ENCODE results near the gene DNASE1L1. TPM values are rescaled to one million over a fixed set of nuclear protein-coding genes. Genes with fewer than 3 reads are reported as not detected.

DNASE1L1 gene
- total and polyA plus RNA-seq, 2 of the 13 experiments (the other 11 are each of a cell fraction or from before 2014, with no cell fraction given): 4.7 to 12.3 TPM

DNA sequence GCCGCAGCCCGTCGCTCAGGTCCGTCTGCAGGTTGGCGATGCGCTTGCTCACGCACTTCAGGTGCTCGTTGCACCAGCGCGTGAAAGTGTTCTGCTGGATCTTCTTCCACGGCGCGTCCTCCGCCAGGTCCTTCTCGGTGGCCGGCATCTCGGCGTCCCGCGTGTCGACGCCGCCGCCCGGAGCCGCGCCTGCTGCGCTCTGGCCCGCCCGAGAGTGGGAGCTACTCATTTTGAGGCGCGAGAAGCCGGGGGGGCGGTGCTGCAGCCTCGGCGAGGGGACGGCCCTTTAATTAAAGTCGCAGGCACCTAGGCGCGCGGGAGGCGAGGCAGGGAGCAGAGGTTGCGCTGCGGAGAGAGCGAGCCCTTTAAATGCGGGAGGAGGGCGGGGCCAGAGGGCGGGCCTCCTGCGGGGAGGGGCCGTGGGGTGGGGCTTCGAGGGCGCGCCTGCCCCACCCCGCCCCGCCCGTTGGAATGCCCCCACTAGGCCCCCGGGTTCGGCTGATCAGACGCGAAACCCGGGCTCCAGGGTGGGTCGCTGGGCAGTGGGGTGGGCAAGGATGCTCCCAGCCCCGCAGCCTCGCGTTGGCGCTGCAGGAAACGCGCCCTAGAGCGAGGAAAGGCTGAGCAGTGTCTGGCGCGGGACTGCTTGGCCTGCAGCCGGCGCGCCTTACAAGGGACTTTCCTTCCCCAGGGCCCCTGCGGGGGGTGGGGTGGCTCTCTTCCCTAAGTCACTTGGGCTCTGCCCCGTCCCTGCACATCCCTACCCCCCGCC, 37.9 kb downstream of the DNASE1L1 start (continued):
- TF ChIP-seq, protein P1, sequence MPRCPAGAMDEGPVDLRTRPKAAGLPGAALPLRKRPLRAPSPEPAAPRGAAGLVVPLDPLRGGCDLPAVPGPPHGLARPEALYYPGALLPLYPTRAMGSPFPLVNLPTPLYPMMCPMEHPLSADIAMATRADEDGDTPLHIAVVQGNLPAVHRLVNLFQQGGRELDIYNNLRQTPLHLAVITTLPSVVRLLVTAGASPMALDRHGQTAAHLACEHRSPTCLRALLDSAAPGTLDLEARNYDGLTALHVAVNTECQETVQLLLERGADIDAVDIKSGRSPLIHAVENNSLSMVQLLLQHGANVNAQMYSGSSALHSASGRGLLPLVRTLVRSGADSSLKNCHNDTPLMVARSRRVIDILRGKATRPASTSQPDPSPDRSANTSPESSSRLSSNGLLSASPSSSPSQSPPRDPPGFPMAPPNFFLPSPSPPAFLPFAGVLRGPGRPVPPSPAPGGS (CRISPR knock-in tag; IDR thresholded peaks at IDR 0.05): no peak
- TF ChIP-seq CREM (IDR thresholded peaks at IDR 0.05) (no peak), CREM (CRISPR knock-in tag; IDR thresholded peaks at IDR 0.05) (no peak), ZNF510 (CRISPR knock-in tag; IDR thresholded peaks at IDR 0.05; ENCODE audit: low read depth) (no peak), ZNF124 (CRISPR knock-in tag; IDR thresholded peaks at IDR 0.05) (no peak), POLR2G (IDR thresholded peaks at IDR 0.05; ENCODE audit: low read depth, low read length) (peak; percentile 98), SP1 (IDR thresholded peaks at IDR 0.05) (no peak), SP1 (CRISPR knock-in tag; IDR thresholded peaks at IDR 0.05) (peak; percentile 81), KDM2A (CRISPR knock-in tag; IDR thresholded peaks at IDR 0.05; ENCODE audit: borderline replicate concordance, low read depth) (peak; percentile 82), ZNF629 (CRISPR knock-in tag; conservative IDR thresholded peaks at IDR 0.05) (no peak), NR3C1 (CRISPR knock-in tag; IDR thresholded peaks at IDR 0.05) (no peak), ZNF383 (CRISPR knock-in tag; IDR thresholded peaks at IDR 0.05; ENCODE audit: borderline replicate concordance) (no peak), TOE1 (CRISPR knock-in tag; IDR thresholded peaks at IDR 0.05) (no peak), ARNTL (CRISPR knock-in tag; IDR thresholded peaks at IDR 0.05) (no peak), HES4 (CRISPR knock-in tag; IDR thresholded peaks at IDR 0.05; ENCODE audit: borderline replicate concordance) (0 out of 2 replicates have a peak, but pooled peaks have one; percentile 18), ZNF274 (CRISPR knock-in tag; IDR thresholded peaks at IDR 0.05) (peak; percentile 72), NONO (IDR thresholded peaks at IDR 0.05) (no peak), NONO (CRISPR knock-in tag; conservative IDR thresholded peaks at IDR 0.05) (peak; percentile 71), TEAD3 (CRISPR knock-in tag; optimal IDR thresholded peaks at IDR 0.05; ENCODE audit: borderline replicate concordance) (peak; percentile 74), ZNF232 (CRISPR knock-in tag; IDR thresholded peaks at IDR 0.05; ENCODE audit: borderline replicate concordance) (no peak)
- TF ChIP-seq, protein P2, sequence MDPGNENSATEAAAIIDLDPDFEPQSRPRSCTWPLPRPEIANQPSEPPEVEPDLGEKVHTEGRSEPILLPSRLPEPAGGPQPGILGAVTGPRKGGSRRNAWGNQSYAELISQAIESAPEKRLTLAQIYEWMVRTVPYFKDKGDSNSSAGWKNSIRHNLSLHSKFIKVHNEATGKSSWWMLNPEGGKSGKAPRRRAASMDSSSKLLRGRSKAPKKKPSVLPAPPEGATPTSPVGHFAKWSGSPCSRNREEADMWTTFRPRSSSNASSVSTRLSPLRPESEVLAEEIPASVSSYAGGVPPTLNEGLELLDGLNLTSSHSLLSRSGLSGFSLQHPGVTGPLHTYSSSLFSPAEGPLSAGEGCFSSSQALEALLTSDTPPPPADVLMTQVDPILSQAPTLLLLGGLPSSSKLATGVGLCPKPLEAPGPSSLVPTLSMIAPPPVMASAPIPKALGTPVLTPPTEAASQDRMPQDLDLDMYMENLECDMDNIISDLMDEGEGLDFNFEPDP (CRISPR knock-in tag; conservative IDR thresholded peaks at IDR 0.05): no peak
- TF ChIP-seq, protein P3, sequence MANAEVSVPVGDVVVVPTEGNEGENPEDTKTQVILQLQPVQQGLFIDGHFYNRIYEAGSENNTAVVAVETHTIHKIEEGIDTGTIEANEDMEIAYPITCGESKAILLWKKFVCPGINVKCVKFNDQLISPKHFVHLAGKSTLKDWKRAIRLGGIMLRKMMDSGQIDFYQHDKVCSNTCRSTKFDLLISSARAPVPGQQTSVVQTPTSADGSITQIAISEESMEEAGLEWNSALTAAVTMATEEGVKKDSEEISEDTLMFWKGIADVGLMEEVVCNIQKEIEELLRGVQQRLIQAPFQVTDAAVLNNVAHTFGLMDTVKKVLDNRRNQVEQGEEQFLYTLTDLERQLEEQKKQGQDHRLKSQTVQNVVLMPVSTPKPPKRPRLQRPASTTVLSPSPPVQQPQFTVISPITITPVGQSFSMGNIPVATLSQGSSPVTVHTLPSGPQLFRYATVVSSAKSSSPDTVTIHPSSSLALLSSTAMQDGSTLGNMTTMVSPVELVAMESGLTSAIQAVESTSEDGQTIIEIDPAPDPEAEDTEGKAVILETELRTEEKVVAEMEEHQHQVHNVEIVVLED (CRISPR knock-in tag; IDR thresholded peaks at IDR 0.05; ENCODE audit: borderline replicate concordance): peak; percentile 48; the same call in 1 of the 2 replicates
- TF ChIP-seq, protein P4, sequence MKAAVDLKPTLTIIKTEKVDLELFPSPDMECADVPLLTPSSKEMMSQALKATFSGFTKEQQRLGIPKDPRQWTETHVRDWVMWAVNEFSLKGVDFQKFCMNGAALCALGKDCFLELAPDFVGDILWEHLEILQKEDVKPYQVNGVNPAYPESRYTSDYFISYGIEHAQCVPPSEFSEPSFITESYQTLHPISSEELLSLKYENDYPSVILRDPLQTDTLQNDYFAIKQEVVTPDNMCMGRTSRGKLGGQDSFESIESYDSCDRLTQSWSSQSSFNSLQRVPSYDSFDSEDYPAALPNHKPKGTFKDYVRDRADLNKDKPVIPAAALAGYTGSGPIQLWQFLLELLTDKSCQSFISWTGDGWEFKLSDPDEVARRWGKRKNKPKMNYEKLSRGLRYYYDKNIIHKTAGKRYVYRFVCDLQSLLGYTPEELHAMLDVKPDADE (CRISPR knock-in tag; IDR thresholded peaks at IDR 0.05): no peak
- TF ChIP-seq, protein P5, sequence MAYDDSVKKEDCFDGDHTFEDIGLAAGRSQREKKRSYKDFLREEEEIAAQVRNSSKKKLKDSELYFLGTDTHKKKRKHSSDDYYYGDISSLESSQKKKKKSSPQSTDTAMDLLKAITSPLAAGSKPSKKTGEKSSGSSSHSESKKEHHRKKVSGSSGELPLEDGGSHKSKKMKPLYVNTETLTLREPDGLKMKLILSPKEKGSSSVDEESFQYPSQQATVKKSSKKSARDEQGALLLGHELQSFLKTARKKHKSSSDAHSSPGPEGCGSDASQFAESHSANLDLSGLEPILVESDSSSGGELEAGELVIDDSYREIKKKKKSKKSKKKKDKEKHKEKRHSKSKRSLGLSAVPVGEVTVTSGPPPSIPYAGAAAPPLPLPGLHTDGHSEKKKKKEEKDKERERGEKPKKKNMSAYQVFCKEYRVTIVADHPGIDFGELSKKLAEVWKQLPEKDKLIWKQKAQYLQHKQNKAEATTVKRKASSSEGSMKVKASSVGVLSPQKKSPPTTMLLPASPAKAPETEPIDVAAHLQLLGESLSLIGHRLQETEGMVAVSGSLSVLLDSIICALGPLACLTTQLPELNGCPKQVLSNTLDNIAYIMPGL (CRISPR knock-in tag; IDR thresholded peaks at IDR 0.05; ENCODE audit: borderline replicate concordance in 1 of 2, low read depth in 1 of 2): 0 out of 4 replicates have a peak, but pooled peaks have one; percentile 21 to 57

Measured in HepG2 (cell line).